Right lobe of liver (tissue), 6 donors: ENCODE measurements around the gene PTPN9. TPM values are rescaled to one million over a fixed set of nuclear protein-coding genes. Genes with fewer than 3 reads are reported as not detected.
"Not testable (repeated sequence)": the region's sequence is repeated elsewhere in the genome, so short reads cannot be mapped to it uniquely, and the experiment has no call there.

Experiments used
- ATAC-seq, 4 donors: fragments of 200-7000 bp; cut with Tn5 transposase; one replicate each; pipeline ENCODE4 v1.9.1; 2020; ENCODE audit warnings: mild to moderate bottlenecking in 4 of 4, moderate library complexity in 4 of 4
- DNase-seq, 3 donors: peaks; one replicate each; pipeline ENCODE4 v3.0.0-alpha.2; 2020
- H3K27ac ChIP-seq, 3 donors: fragments of 200-600 bp; one replicate each; pipeline ENCODE4 v1.8.0; 2022
- H3K27me3 ChIP-seq, 2 donors: fragments of 200-600 bp; one replicate each; pipeline ENCODE4 v1.8.0; 2022
- H3K36me3 ChIP-seq, 4 donors: fragments of 200-600 bp; sonication (generic) in 1 of 4; one replicate each; pipeline versions ENCODE4 v1.5.1 to v1.8.0; 2017 to 2022; ENCODE audit warnings: control low read depth in 1 of 4
- H3K4me1 ChIP-seq, 4 donors: fragments of 200-600 bp; sonication (generic) in 1 of 4; one replicate each; pipeline versions ENCODE4 v1.5.1 to v1.8.0; 2017 to 2022; ENCODE audit warnings: control low read depth in 1 of 4
- H3K4me3 ChIP-seq, 3 donors: fragments of 200-600 bp; one replicate each; pipeline ENCODE4 v1.8.0; 2022
- H3K9me3 ChIP-seq, 4 donors: fragments of 200-600 bp; sonication (generic) in 1 of 4; one replicate each; pipeline versions ENCODE4 v1.5.1 to v1.8.0; 2017 to 2022; ENCODE audit warnings: control low read depth in 1 of 4
- POLR2A ChIP-seq: fragments of 450-650 bp; IDR thresholded peaks from one replicate; pipeline ENCODE4 v1.6.1; 2017; ENCODE audit warnings: antibody characterized with exemption, mild to moderate bottlenecking
- WGBS: methylation state at CpG from one replicate; pipeline ENCODE4 v1.1.6; 2018; ENCODE audit warnings: low coverage, low lambda C conversion rate; ENCODE audit not compliant: insufficient coverage; ENCODE audit errors: missing lambda C conversion rate; 5-methylcytosine and 5-hydroxymethylcytosine counted together
- intact Hi-C, 2 donors: fragments of 100-400 bp; cut with DNase I; formaldehyde crosslinking; loops; one replicate each; pipeline versions ENCODE4 v1.11.2 to v1.14.1; 2022
- total RNA-seq, 6 experiments: library from RNA; depleted of rRNA in 2 of 6; stranded (reverse); fragments of >200 nt in 2 of 6; fragmentation: NEBNext Ultra II Directional in 3 of 6; extraction: Animal tissue kit (Norgen Biotek cat#: 25700) in 3 of 6; gene quantifications; one replicate each; pipeline versions ENCODE4 v1.1.0 to v1.2.4, GENCODE V29; 2016 to 2023
- TF ChIP-seq, protein P1 (sequence below), 4 donors: fragments of 200-600 bp in 3 of 4; fragments of 450-650 bp in 1 of 4; IDR thresholded peaks; one replicate each; pipeline versions ENCODE4 v1.5.1 to v1.8.0; 2016 to 2022; ENCODE audit warnings: antibody characterized with exemption in 4 of 4, mild to moderate bottlenecking in 2 of 4
- donor health status: DM: no; HTN: yes; CAD: no.
- donor health status: DM: no; HTN: no; CAD: no.
- donor health status: DM: no; HTN: no; CAD: no.
- donor health status: DM: no; HTN: yes; CAD: no.
- donor health status: DM: no; HTN: yes; CAD: no.

The PTPN9 gene
- total RNA-seq, 6 experiments from 2014 or later, result 7.6 to 15.4 (median 10.0) TPM

GRCh38 chr15:75584121-75584520, 5.0 kb upstream of the PTPN9 start:
- Histone ChIP-seq H3K27me3 (no peaks in the 10 kb centered on the region), H3K4me1 (peaks cover 0 to 9% (median 3%) of the 10 kb centered on the region in 4 donors), H3K4me3 (no peak overlapping the region), H3K9me3 (no peaks in the 10 kb centered on the region), H3K36me3 (no peaks in the 10 kb centered on the region), H3K27ac (no peak overlapping the region)
- ATAC-seq, result no peak
- intact Hi-C loops, result no loop called here
- no peak for TF ChIP-seq POLR2A
- TF ChIP-seq, protein P1, sequence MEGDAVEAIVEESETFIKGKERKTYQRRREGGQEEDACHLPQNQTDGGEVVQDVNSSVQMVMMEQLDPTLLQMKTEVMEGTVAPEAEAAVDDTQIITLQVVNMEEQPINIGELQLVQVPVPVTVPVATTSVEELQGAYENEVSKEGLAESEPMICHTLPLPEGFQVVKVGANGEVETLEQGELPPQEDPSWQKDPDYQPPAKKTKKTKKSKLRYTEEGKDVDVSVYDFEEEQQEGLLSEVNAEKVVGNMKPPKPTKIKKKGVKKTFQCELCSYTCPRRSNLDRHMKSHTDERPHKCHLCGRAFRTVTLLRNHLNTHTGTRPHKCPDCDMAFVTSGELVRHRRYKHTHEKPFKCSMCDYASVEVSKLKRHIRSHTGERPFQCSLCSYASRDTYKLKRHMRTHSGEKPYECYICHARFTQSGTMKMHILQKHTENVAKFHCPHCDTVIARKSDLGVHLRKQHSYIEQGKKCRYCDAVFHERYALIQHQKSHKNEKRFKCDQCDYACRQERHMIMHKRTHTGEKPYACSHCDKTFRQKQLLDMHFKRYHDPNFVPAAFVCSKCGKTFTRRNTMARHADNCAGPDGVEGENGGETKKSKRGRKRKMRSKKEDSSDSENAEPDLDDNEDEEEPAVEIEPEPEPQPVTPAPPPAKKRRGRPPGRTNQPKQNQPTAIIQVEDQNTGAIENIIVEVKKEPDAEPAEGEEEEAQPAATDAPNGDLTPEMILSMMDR (IDR thresholded peaks at IDR 0.05), result no peak
- WGBS, result 33% methylated on average over 4 of the region's 4 CpGs
- DNase-seq, result no peak

DNA sequence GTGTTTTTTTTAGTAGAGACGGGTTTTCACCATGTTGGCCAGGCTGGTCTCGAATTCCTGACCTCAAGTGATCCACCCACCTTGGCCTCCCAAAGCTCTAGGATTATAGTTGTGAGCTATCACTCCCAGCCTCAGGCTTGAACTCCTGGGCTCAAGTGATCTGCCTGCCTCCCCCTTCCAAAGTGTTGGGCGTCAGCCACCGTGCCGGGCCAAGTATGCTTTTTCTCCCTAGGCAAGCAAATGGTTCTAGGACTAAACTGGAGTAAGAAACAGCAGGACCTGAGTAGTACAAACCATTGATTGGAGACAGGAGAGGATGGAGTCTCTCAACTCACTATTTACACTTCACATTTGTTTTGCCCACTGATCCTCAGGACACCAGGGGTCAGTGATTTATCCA, 4.6 kb upstream of the PTPN9 start:
- Histone ChIP-seq H3K36me3 (no peaks in the 10 kb centered on the region), H3K9me3 (no peaks in the 10 kb centered on the region), H3K27ac (no peak overlapping the region), H3K4me1 (peaks cover 0 to 9% (median 3%) of the 10 kb centered on the region in 4 donors), H3K27me3 (no peaks in the 10 kb centered on the region), H3K4me3 (no peak overlapping the region)
- no peak for DNase-seq
- no peak for TF ChIP-seq POLR2A
- TF ChIP-seq, protein P1 (IDR thresholded peaks at IDR 0.05), result no peak
- ATAC-seq, result no peak
- no CpG with 5 or more reads among the region's 5 CpGs for WGBS
- intact Hi-C loops, result no loop called here

DNA sequence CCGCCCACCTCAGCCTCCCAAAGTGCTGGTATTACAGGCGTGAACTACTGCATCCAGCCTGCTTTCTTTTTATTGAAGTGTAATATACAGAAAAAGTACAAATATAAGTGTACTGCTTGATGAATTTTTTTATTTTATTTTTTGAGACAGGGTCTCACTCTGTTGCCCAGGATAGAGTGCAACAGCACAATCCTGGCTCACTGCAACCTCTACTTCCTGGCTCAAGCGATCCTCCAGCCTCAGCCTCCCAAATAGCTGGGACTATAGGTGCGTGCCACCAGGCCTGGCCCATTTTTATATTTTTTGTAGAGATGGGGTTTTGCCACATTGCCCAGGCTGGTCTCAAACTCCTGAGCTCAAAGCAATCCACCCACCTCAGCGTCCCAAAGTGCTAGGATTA, 3.8 kb upstream of the PTPN9 start:
- ATAC-seq, H3K27me3 ChIP-seq, H3K36me3 ChIP-seq, intact Hi-C loops, H3K9me3 ChIP-seq, H3K27ac ChIP-seq, DNase-seq, H3K4me3 ChIP-seq, H3K4me1 ChIP-seq: not testable (repeated sequence)
- 85% methylated on average over 5 of the region's 5 CpGs for WGBS

DNA sequence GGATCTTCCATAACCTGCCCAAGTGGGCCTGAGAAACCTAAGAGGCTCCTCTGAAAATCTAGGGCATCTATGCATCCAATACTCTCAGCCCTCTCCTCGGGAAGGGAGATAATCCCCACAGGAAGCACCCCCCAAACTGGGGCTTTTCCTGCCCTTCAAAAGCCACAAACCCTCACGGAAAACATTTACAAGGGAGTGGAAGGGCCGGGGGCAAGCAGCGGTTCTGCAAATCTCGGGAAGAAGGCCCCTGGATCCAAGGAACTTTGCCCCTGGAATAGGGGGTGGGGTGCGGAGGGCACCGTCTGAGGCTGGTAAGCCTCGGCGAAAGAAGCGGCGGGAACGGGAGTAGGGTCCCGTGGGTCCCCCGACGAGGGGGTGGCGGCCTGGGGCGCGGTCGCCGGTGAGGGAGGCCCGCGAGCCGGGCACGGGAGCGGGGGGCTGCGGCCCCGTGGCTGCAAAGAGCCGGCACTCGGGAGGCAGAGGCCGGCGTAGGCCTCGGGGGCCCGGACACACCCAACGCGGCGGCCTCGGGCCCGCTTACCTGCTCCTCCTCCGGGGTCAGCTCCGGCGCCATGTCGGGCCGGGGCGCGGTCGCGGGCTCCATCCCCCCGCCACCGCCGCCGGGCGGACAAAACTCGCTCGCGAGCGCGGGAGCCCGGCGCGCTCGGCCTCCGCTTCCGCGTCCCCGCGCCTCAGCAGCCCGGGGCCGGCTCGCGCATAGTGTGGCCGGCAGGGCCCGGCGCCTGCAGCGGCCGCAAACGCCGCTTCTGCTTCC, 755 bp downstream of the PTPN9 start:
- Histone ChIP-seq H3K27ac (peak overlapping the region; percentile 76 to 85 (median 81)), H3K27me3 (no peaks in the 10 kb centered on the region), H3K9me3 (no peaks in the 10 kb centered on the region), H3K36me3 (no peaks in the 10 kb centered on the region), H3K4me3 (peak overlapping the region; percentile 72 to 94 (median 92)), H3K4me1 (peaks cover 0 to 18% (median 4%) of the 10 kb centered on the region in 4 donors)
- TF ChIP-seq, protein P1 (IDR thresholded peaks at IDR 0.05), result no peak
- TF ChIP-seq POLR2A, result peak; percentile 13
- DNase-seq, result peak; percentile 42 to 62 (median 55)
- intact Hi-C loops, result no loop called here
- WGBS, result 0% methylated on average over 9 of the region's 77 CpGs
- peak; percentile 50 to 71 (median 67) for ATAC-seq

GRCh38 chr15:75577401-75578172, 1.5 kb downstream of the PTPN9 start:
- peak in 2 of 4 donors; percentile 2 to 6 for ATAC-seq
- no peak for TF ChIP-seq POLR2A
- TF ChIP-seq, protein P1 (IDR thresholded peaks at IDR 0.05), result no peak
- WGBS, result 9% methylated on average over 12 of the region's 13 CpGs

More at GRCh38 chr15:75577401-75578172, 1.5 kb downstream of the PTPN9 start:
- Histone ChIP-seq H3K27me3 (no peaks in the 10 kb centered on the region), H3K36me3 (no peaks in the 10 kb centered on the region), H3K4me3 (peak overlapping the region; percentile 72 to 94 (median 92)), H3K4me1 (peaks cover 0 to 18% (median 4%) of the 10 kb centered on the region in 4 donors), H3K27ac (peak overlapping the region; percentile 76 to 85 (median 81)), H3K9me3 (no peaks in the 10 kb centered on the region)
- no peak for DNase-seq
- intact Hi-C loops, result no loop called here
